OCI-LY1 (cell line): Measurements from ENCODE around the gene MLLT3.

Experiments used
- H2AFZ ChIP-seq: fragments of 200-600 bp; sonication (generic), shearing (Covaris generic); 2 replicates; pipeline ENCODE4 v1.6.0; 2014; ENCODE audit warnings: antibody characterized with exemption, mild to moderate bottlenecking, low read length
- H3F3A ChIP-seq: fragments of 200-600 bp; sonication (generic), shearing (Covaris generic); 2 replicates; pipeline ENCODE4 v1.6.0; 2014; ENCODE audit warnings: mild to moderate bottlenecking, antibody characterized with exemption, low read length, moderate library complexity; ENCODE audit not compliant: insufficient read depth
- H3K27ac ChIP-seq: fragments of 200-600 bp; sonication (generic); 2 replicates; pipeline ENCODE4 v1.5.1; 2014; ENCODE audit warnings: low read length, mixed run types, mild to moderate bottlenecking, low read depth; ENCODE audit not compliant: poor library complexity, severe bottlenecking
- H3K27me3 ChIP-seq: fragments of 200-600 bp; sonication (generic); 2 replicates; pipeline ENCODE4 v1.6.0; 2014; ENCODE audit warnings: antibody characterized with exemption, mild to moderate bottlenecking, low read length, moderate library complexity; ENCODE audit not compliant: insufficient read depth
- H3K36me3 ChIP-seq: fragments of 200-600 bp; sonication (generic); 2 replicates; pipeline ENCODE4 v1.6.1; 2014; ENCODE audit warnings: mild to moderate bottlenecking, antibody characterized with exemption, low read length, moderate library complexity, mixed read lengths; ENCODE audit not compliant: insufficient read depth
- H3K4me1 ChIP-seq: fragments of 200-600 bp; sonication (generic); 2 replicates; pipeline ENCODE4 v1.5.1; 2014; ENCODE audit warnings: mild to moderate bottlenecking, low read length, moderate library complexity; ENCODE audit not compliant: insufficient read depth, severe bottlenecking
- H3K4me2 ChIP-seq: fragments of 200-600 bp; sonication (generic), shearing (Covaris generic); 2 replicates; pipeline ENCODE4 v1.6.1; 2014; ENCODE audit warnings: low read length
- H3K4me3 ChIP-seq: fragments of 200-600 bp; sonication (generic); 2 replicates; pipeline ENCODE4 v1.5.1; 2014; ENCODE audit warnings: low read length, low read depth, mild to moderate bottlenecking, mixed read lengths; ENCODE audit not compliant: poor library complexity, severe bottlenecking
- H3K79me2 ChIP-seq: fragments of 200-600 bp; shearing (Covaris generic); 2 replicates; pipeline ENCODE4 v1.6.1; 2016; ENCODE audit warnings: mixed run types, low read length, mixed read lengths; ENCODE audit not compliant: insufficient read depth
- H3K9ac ChIP-seq: fragments of 200-600 bp; sonication (generic), shearing (Covaris generic); 2 replicates; pipeline ENCODE4 v1.6.1; 2014; ENCODE audit warnings: mild to moderate bottlenecking, low read length, mixed read lengths
- H3K9me2 ChIP-seq: fragments of 200-600 bp; sonication (generic), shearing (Covaris generic); 2 replicates; pipeline ENCODE4 v1.6.1; 2014; ENCODE audit warnings: low read depth, mild to moderate bottlenecking, low read length, mixed read lengths
- H3K9me3 ChIP-seq: fragments of 200-600 bp; shearing (Covaris generic); 2 replicates; pipeline ENCODE4 v1.6.1; 2014; ENCODE audit warnings: low read length, mixed read lengths
- H4K20me1 ChIP-seq: fragments of 200-600 bp; sonication (generic), shearing (Covaris generic); 2 replicates; pipeline ENCODE4 v1.6.0; 2016; ENCODE audit warnings: mild to moderate bottlenecking, low read length; ENCODE audit not compliant: insufficient read depth
- CTCF ChIP-seq: fragments of 200-600 bp; sonication (generic), shearing (Covaris generic); IDR thresholded peaks from 2 replicates; pipeline ENCODE4 v1.5.1; 2017; ENCODE audit warnings: mild to moderate bottlenecking, antibody characterized with exemption, low read length, moderate library complexity, mixed read lengths
- EZH2 ChIP-seq: fragments of 200-600 bp; sonication (generic), shearing (Covaris generic); IDR thresholded peaks from 2 replicates; pipeline ENCODE4 v1.8.0; 2017; ENCODE audit warnings: borderline replicate concordance, mixed run types, mild to moderate bottlenecking, antibody characterized with exemption, low read length, moderate library complexity, mixed read lengths

The MLLT3 gene

GRCh38 chr9:20545023-20545622 is 77.2 kb downstream of the MLLT3 start:
- Histone ChIP-seq H3F3A (no peaks in the 10 kb centered on the region), H3K4me3 (no peak overlapping the region), H2AFZ (no peak overlapping the region), H3K27me3 (no peaks in the 10 kb centered on the region), H3K27ac (no peak overlapping the region), H3K9me3 (0 out of 2 replicates have a peak, but pooled peaks cover 3% of the 10 kb centered on the region), H3K9me2 (no peaks in the 10 kb centered on the region), H3K79me2 (no peaks in the 10 kb centered on the region), H3K4me1 (no peaks in the 10 kb centered on the region), H3K4me2 (no peak overlapping the region), H3K36me3 (no peaks in the 10 kb centered on the region), H4K20me1 (no peaks in the 10 kb centered on the region), H3K9ac (no peak overlapping the region)
- TF ChIP-seq CTCF (no peak), EZH2 (no peak)

- Histone ChIP-seq H3K27me3 (no peaks in the 10 kb centered on the region), H3K4me2 (no peak overlapping the region), H2AFZ (no peak overlapping the region), H4K20me1 (no peaks in the 10 kb centered on the region), H3F3A (no peaks in the 10 kb centered on the region), H3K4me1 (no peaks in the 10 kb centered on the region), H3K79me2 (no peaks in the 10 kb centered on the region), H3K9ac (no peak overlapping the region), H3K9me3 (0 out of 2 replicates have a peak, but pooled peaks cover 3% of the 10 kb centered on the region), H3K27ac (no peak overlapping the region), H3K36me3 (no peaks in the 10 kb centered on the region), H3K4me3 (no peak overlapping the region), H3K9me2 (no peaks in the 10 kb centered on the region)
- TF ChIP-seq CTCF, result no peak
- no peak for TF ChIP-seq EZH2
Measured at GRCh38 chr9:20540169-20540863, 82.0 kb downstream of the MLLT3 start.

GRCh38 chr9:20538956-20539355 is 83.3 kb downstream of the MLLT3 start:
- Histone ChIP-seq H3F3A (no peaks in the 10 kb centered on the region), H3K4me2 (no peak overlapping the region), H3K27me3 (no peaks in the 10 kb centered on the region), H3K4me3 (no peak overlapping the region), H3K9me3 (0 out of 2 replicates have a peak, but pooled peaks cover 3% of the 10 kb centered on the region), H3K36me3 (no peaks in the 10 kb centered on the region), H3K79me2 (no peaks in the 10 kb centered on the region), H3K27ac (no peak overlapping the region), H2AFZ (no peak overlapping the region), H3K9ac (no peak overlapping the region), H4K20me1 (no peaks in the 10 kb centered on the region), H3K9me2 (no peaks in the 10 kb centered on the region), H3K4me1 (no peaks in the 10 kb centered on the region)
- TF ChIP-seq CTCF (no peak), EZH2 (no peak)
